Adrenal gland (tissue), 12 donors: ENCODE data around the gene AIFM2. TPM values are rescaled to one million over a fixed set of nuclear protein-coding genes. Genes with fewer than 3 reads are reported as not detected.

Source experiments
- DNase-seq, 7 donors: peaks; one replicate each; pipeline ENCODE4 v3.0.0-alpha.2; 2019 to 2020
- H3K27ac ChIP-seq, 5 donors: fragments of 200-600 bp; sonication (generic) in 4 of 5; 1 replicate in 3 of 5; 2 replicates in 2 of 5; pipeline versions ENCODE4 v1.5.1 to v1.8.0; 2016 to 2020; ENCODE audit warnings: mild to moderate bottlenecking in 1 of 5
- H3K27me3 ChIP-seq: fragments of 200-600 bp; 2 replicates; pipeline ENCODE4 v1.8.0; 2021
- H3K36me3 ChIP-seq, 2 donors: fragments of 200-600 bp; replicated peaks in 1 of 2; 1 replicate in 1 of 2; 2 replicates in 1 of 2; pipeline versions ENCODE4 v1.5.1 to v1.8.0; 2018 to 2022
- H3K4me1 ChIP-seq, 2 donors: fragments of 200-600 bp; replicated peaks in 1 of 2; 1 replicate in 1 of 2; 2 replicates in 1 of 2; pipeline versions ENCODE4 v1.5.1 to v1.8.0; 2018 to 2021
- H3K4me3 ChIP-seq, 4 donors: fragments of 200-600 bp; sonication (generic) in 3 of 4; one replicate each; pipeline ENCODE4 v1.5.1; 2016 to 2018
- H3K9me3 ChIP-seq, 3 donors: fragments of 200-600 bp; sonication (generic) in 1 of 3; replicated peaks in 1 of 3; 1 replicate in 2 of 3; 2 replicates in 1 of 3; pipeline versions ENCODE4 v1.5.1 to v1.8.0; 2016 to 2021
- POLR2A ChIP-seq, 2 donors: fragments of 450-650 bp; IDR thresholded peaks; one replicate each; pipeline ENCODE4 v1.6.1; 2017; ENCODE audit warnings: antibody characterized with exemption in 2 of 2, mild to moderate bottlenecking in 2 of 2, moderate library complexity in 1 of 2
- WGBS, 4 donors: extraction: QIAGEN DNeasy Blood & Tissue Kit in 2 of 4; methylation state at CpG; one replicate each; pipeline versions ENCODE4 v1.1.5 to v1.1.7; 2013 to 2017; 5-methylcytosine and 5-hydroxymethylcytosine counted together
- intact Hi-C, 2 donors: fragments of 100-400 bp; cut with DNase I; formaldehyde crosslinking; loops; one replicate each; pipeline versions ENCODE4 v1.14.1 to v1.15.0; 2022 to 2023
- polyA plus RNA-seq, 3 donors: library from polyadenylated mRNA; stranded (reverse); fragments of 200-250 nt in 2 of 3; fragments of 350-450 nt in 1 of 3; fragmentation: Illumina TruSeq in 1 of 3; extraction: RNeasy Lipid Tissue Mini Kit (QIAGEN cat#74804) in 1 of 3; gene quantifications; one replicate each; pipeline ENCODE4 v1.2.3, GENCODE V29; 2013 to 2014
- total RNA-seq, 9 donors: library from RNA; depleted of rRNA in 4 of 9; stranded (reverse); fragments of >200 nt in 4 of 9; fragments of 120-200 nt in 1 of 9; fragmentation: NEBNext Ultra II Directional in 1 of 9; extraction: Animal tissue kit (Norgen Biotek cat#: 25700) in 1 of 9; gene quantifications; one replicate each; pipeline versions ENCODE4 v1.1.0 to v1.2.4, GENCODE V29; 2013 to 2023
- TF ChIP-seq, protein P1 (sequence below), 6 experiments: fragments of 450-650 bp in 4 of 6; fragments of 200-600 bp in 2 of 6; sonication (generic) in 1 of 6; IDR thresholded peaks; 1 replicate in 5 of 6; 2 replicates in 1 of 6; pipeline versions ENCODE4 v1.5.1 to v1.8.0; 2016 to 2021; ENCODE audit warnings: antibody characterized with exemption in 6 of 6, mild to moderate bottlenecking in 2 of 6, moderate library complexity in 1 of 6
- donor health status: healthy with polysubstance abuse.
- donor health status: Bipolar disorder and iron deficiency.
- donor health status: DM: yes; HTN: yes; CAD: no.
- donor health status: DM: no; HTN: no; CAD: no.
- donor health status: DM: no; HTN: no; CAD: no.
- donor health status: DM: yes; HTN: yes; CAD: no.

AIFM2 gene
- total and polyA plus RNA-seq, 12 donors = 7.4 to 31.2 (median 12.7) TPM

GRCh38 chr10:70146489-70147258, 14.0 kb upstream of the AIFM2 start, which contains the start of gene TYSND1:
TYSND1 (minus strand) TSS chr10:70146700; CDS start chr10:70146586, 114 bp downstream.
- Histone ChIP-seq H3K36me3 (peaks cover 0 to 28% of the 10 kb centered on the region in 2 donors), H3K4me1 (peaks cover 17 to 23% of the 10 kb centered on the region in 2 donors), H3K27ac (peak within 1 kb of the TSS; percentile 81 to 96 (median 86)), H3K4me3 (peak within 1 kb of the TSS in 3 of 4 donors; percentile 36 to 74 (median 56)), H3K27me3 (no peaks in the 10 kb centered on the region), H3K9me3 (no peaks in the 10 kb centered on the region)
- peak; percentile 43 to 90 for TF ChIP-seq POLR2A (IDR thresholded peaks at IDR 0.05)
- TF ChIP-seq, protein P1, sequence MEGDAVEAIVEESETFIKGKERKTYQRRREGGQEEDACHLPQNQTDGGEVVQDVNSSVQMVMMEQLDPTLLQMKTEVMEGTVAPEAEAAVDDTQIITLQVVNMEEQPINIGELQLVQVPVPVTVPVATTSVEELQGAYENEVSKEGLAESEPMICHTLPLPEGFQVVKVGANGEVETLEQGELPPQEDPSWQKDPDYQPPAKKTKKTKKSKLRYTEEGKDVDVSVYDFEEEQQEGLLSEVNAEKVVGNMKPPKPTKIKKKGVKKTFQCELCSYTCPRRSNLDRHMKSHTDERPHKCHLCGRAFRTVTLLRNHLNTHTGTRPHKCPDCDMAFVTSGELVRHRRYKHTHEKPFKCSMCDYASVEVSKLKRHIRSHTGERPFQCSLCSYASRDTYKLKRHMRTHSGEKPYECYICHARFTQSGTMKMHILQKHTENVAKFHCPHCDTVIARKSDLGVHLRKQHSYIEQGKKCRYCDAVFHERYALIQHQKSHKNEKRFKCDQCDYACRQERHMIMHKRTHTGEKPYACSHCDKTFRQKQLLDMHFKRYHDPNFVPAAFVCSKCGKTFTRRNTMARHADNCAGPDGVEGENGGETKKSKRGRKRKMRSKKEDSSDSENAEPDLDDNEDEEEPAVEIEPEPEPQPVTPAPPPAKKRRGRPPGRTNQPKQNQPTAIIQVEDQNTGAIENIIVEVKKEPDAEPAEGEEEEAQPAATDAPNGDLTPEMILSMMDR (IDR thresholded peaks at IDR 0.05) = peak; percentile 47 to 79 (median 69)
- WGBS, 4 donors = 1 to 2% (median 1%) methylated on average over 21 to 39 of the region's 39 CpGs
- intact Hi-C loops = no loop called here
- peak; percentile 97 to 99 (median 99) for DNase-seq

GRCh38 chr10:70145666-70146488, 13.3 kb upstream of the AIFM2 start:
- no peaks in the 10 kb centered on the region for H3K27me3 ChIP-seq
- TF ChIP-seq, protein P1 (IDR thresholded peaks at IDR 0.05) = peak in 5 of 6 experiments; percentile 35 to 72 (median 51)
- TF ChIP-seq POLR2A (IDR thresholded peaks at IDR 0.05) = peak; percentile 14 to 21
- H3K36me3 ChIP-seq = peaks cover 0 to 21% of the 10 kb centered on the region in 2 donors
- peak overlapping the region; percentile 81 to 96 (median 86) for H3K27ac ChIP-seq
- H3K4me3 ChIP-seq = peak overlapping the region in 3 of 4 donors; percentile 36 to 74 (median 56)
- DNase-seq = peak; percentile 64 to 81 (median 72)
- H3K9me3 ChIP-seq = no peaks in the 10 kb centered on the region
- WGBS, 4 donors = 0 to 1% (median 1%) methylated on average over 9 to 98 of the region's 98 CpGs
- intact Hi-C loops = no loop called here
- peaks cover 18 to 23% of the 10 kb centered on the region in 2 donors for H3K4me1 ChIP-seq

DNA sequence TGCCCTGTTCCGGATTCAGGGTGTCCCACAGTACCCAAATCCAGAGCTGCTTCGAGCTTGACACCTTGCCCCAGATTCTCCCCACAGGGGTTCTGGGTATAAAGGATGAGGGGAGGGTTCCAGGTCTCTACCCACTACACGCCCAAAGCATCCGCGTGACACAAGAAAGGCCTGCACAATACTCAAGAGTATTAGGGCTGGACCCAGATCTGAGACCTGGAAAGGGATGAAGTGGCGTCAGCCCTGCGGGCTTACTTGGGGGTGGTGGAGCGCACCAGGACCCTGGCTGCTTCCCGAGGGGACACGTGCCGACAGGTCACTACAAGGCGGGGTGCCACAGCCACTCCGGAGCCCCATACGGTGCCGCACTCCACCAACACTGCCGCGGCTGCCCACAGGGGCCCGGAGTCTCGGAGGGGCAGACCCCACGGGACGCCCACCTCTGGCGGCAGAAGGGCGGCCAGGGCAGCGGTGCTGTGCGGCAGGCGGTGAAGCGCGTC, 12.6 kb upstream of the AIFM2 start:
- DNase-seq = peak in 4 of 7 donors; percentile 24 to 45 (median 31)
- intact Hi-C loops = no loop called here

More for the DNA sequence above, 12.6 kb upstream of the AIFM2 start:
- Histone ChIP-seq H3K4me3 (peak overlapping the region in 3 of 4 donors; percentile 20 to 74 (median 56)), H3K9me3 (no peaks in the 10 kb centered on the region), H3K4me1 (peaks cover 22 to 23% of the 10 kb centered on the region in 2 donors), H3K36me3 (peaks cover 0 to 14% of the 10 kb centered on the region in 2 donors), H3K27ac (peak overlapping the region in 3 of 5 donors; percentile 81 to 96 (median 92)), H3K27me3 (no peaks in the 10 kb centered on the region)
- TF ChIP-seq, protein P1 (IDR thresholded peaks at IDR 0.05) = no peak
- no peak for TF ChIP-seq POLR2A (IDR thresholded peaks at IDR 0.05)
- WGBS, 4 donors = 10 to 35% (median 15%) methylated on average over 5 to 28 of the region's 28 CpGs
